G401.6 (cell line): Measurements from ENCODE around the gene GALNT12.

Experiments used
- FAIRE-seq: peaks from 2 replicates; lab custom pipeline; 2012; peaks lifted over from hg19 to GRCh38; lab: Jason Lieb, UNC

Gene GALNT12

GRCh38 chr9:98861781-98862504 is 54.5 kb downstream of the GALNT12 start:
- FAIRE-seq: no peak

DNA sequence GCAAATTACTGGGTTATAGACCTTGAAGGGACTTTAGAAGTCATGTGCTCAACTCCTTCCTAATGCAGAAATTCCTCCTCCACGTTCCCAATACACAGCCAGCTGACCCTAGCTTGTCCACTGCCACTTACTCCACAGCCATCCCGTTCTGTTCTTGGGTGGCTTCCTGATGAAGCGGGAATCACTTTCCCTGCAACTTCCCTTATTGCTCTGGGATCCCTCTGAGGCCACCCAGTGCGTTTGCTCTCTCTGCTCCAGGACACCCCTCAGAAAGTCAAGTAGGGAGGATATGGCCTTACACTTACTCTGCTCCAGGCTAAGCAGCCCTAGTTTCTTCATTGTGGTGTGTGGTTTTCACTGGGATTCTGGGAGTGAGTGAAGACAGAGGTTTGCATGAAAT is 55.5 kb downstream of the GALNT12 start:
- FAIRE-seq: no peak

DNA sequence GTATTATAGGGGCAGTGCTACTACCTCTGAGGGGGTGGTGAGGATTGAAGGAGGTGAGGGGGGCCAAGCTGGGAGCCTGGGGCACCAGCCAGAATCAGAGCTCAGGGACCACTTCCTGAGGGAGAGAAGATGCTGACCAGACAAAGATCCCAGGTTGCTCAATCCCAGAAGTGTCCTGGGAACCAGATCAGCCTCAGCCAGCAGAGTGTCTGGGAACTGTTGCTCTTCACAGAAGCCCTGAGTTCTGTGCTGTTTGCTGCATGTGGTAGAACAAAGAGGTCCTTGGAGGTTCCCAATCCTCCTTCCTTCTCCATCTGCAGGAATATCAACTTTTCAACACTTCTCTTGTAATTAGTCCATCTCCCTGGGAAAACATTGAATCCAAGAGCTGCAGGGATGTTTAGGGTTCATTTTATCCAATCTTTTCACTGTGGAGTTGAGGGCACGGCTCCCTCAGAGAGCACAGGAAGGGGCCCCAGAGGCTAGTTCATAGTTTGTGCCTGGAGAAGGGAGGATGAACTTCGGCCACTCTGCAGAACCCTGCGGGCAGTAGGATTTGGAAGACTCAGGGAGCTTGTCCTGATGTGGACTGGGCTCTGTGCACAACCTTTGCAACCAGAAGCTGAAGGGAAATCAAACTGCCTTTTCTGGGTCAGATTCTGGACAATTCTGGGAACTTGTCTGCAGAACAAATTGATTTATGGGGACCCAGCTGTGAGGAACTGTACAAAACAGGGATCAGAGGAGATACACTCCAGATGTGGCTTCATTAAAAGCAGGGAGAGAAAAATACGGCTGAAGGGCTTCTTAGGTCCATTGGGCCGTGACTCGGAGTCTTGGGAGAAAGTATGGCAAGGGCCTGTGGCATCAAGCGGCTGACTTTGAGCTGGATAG is 57.1 kb downstream of the GALNT12 start:
- FAIRE-seq: no peak

DNA sequence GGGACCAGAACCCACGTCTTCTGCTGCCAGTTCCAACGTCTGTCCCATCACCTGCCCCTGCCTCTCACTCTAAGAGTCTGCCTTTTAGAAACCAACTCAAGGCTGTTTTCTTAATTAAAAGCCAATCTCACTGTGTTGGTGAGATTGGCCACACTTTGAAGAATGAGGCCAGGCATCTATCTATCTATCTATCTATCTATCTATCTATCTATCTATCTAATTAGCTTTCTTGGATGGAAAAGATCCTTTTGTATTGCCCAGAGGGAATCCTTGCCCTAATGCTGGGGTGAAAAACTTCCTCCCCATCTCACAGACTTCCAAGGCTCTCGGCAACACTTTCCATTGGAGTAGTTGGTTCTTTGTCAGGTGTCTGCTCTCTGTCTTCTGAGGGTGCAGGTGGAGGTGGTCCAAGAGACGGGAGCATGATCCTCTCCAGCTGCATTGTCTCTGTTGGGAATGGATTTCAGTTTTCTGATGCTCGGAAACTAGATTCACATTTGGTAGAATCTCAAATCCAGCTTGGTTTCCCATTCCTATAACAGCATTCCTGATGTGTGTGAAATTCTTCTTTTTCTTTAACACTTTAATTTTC is 57.9 kb downstream of the GALNT12 start:
- FAIRE-seq: no peak

DNA sequence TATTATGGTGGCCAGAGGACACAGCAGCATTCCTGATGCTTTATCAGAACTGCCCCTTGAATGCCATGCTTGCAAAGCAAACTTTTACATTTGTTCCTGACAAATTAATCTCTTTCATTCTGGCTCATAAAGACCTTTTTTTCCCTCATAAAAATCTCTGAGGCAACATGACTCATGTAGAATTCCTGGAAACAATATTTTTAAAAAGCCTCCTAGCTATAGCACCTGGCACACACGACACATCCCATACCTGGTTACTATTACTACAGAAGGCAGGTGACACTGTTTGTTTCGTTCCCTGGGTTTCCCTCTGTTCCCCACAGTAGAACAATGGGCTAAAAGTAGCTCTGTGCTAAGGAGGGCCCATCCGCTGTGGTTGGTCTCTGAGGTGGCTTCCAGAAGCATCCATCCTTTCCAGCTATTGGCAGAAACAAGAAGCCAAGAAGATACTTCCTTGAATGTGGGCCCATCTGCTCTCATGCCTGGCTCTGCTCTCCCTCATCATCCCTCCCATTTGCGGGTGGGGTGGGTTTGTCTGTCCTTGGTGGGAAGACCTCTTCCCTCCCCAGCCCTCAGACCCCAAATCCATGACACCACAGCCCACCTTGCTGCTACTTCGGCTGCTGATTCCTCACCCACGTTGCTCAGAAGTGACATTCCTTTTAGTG is 59.1 kb downstream of the GALNT12 start:
- FAIRE-seq: no peak

GRCh38 chr9:98867103-98867428 is 59.6 kb downstream of the GALNT12 start:
- no peak for FAIRE-seq

- no peak for FAIRE-seq
Measured at GRCh38 chr9:98867429-98868168, 60.1 kb downstream of the GALNT12 start.

DNA sequence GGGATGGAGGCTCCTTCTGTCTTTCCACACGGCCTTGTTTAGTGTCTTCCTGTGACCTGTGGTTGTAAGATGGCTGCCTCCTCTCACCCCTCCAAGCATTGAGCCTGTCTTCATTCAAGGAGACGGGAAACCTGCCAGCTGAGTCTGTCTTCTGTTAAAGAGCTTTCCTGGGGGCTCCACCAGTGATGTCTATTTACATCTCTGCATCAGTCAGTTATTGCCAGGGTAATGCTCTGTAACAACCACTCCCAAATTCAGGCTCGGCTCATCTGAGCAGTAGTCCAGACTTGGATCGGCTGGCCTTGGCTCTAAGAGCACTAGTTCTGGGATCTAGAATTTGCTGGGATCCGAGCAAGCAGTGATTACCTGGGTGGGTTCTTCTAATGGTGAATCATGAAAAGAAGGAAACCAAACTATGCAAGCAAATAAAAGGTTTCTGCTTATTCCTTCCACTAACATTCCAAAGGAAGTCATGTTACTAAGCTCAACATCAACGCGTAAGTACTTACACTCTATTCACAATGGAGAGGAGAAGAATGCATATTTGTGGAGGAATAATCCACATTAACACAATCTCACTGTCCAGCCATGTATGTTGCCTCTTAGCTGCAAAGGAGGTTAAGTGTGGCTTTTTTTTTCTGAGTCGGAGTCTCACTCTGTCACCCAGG is 61.7 kb downstream of the GALNT12 start:
- no peak for FAIRE-seq

GRCh38 chr9:98869866-98870265 is 62.4 kb downstream of the GALNT12 start:
- no peak for FAIRE-seq

GRCh38 chr9:98870782-98871557 is 63.5 kb downstream of the GALNT12 start:
- FAIRE-seq: no peak

- FAIRE-seq: no peak
Measured at GRCh38 chr9:98871558-98872065, 64.1 kb downstream of the GALNT12 start.

GRCh38 chr9:98873526-98873925 is 66.1 kb downstream of the GALNT12 start:
- FAIRE-seq: no peak

DNA sequence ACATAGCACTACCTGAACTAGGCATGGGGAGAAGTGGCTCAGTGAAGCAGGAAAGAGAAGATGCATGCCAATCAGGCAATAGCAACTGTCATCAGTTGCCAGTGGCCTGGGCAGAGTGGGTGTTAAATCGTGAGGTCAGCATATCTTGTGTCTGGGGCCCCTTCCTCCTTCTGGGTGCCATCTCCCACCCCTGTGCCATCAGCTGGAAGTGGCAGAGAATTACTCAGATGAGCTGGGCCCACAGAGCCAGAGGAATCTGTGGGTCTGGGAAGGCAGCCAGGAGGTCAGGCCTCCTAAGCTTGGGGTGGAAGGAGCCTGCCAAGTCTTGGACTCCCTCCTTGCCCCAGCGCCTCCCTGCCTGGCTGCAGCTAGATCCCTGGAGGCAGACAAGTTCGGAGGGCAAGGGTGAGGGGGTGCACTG is 66.5 kb downstream of the GALNT12 start:
- FAIRE-seq: no peak

DNA sequence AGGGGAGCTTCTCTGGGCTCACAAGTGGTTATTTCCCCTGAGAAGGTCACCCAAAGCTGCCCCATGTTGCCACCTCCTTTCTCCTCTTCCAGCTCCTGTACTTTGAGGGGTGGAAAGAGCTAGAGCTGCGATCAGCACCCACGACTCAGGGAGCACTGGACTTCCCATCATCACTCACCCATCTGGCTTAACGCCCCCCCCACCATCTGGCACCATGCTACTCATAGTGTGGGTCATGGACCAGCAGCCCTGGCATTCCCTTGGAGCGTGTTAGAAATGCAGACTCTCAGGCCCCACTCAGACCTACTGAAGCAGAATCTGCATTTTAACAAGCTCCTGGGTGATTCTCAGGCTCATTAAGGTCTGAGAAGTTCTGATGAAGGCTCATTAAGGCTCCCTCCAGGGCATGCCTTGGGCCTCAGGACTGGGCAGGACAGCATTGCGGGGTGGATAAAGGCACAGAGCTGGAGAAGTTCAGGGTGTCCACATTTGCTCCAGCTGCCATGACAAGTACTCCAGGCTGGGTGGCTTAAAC is 67.3 kb downstream of the GALNT12 start:
- FAIRE-seq: no peak

GRCh38 chr9:98875536-98875935 is 68.1 kb downstream of the GALNT12 start:
- FAIRE-seq: no peak

DNA sequence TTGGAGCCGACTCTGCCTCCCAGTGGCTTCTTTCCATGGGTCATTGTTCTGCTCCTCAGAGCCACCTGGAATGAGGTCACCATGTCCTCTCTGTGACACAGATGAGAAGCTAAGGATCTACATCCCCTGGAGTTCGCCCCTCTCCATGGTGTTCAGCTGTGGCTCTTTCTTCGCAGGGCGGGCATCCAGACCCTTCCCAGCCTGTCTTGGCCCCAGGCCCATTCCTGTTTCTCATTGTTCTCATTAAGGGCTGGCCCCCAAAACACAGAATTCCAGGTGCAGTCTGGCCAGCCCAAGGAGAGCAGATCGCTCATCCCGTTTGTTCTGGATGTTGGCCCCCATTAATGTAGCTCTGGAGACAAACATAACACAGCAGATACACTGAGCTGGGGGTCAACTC is 69.8 kb downstream of the GALNT12 start:
- no peak for FAIRE-seq

GRCh38 chr9:98879094-98879962 is 71.9 kb downstream of the GALNT12 start:
- no peak for FAIRE-seq

GRCh38 chr9:98879963-98880310 is 72.5 kb downstream of the GALNT12 start:
- no peak for FAIRE-seq

- no peak for FAIRE-seq
Measured at GRCh38 chr9:98880311-98881015, 73.0 kb downstream of the GALNT12 start.
